Femur (tissue), 1 donor: ENCODE data around the gene HPS3.
"Not testable (repeated sequence)": the region's sequence is repeated elsewhere in the genome, so short reads cannot be mapped to it uniquely, and the experiment has no call there.

Experiments used
- DNase-seq: peaks from one replicate; pipeline ENCODE4 v3.0.0-alpha.2; 2017

Gene HPS3, protein sequence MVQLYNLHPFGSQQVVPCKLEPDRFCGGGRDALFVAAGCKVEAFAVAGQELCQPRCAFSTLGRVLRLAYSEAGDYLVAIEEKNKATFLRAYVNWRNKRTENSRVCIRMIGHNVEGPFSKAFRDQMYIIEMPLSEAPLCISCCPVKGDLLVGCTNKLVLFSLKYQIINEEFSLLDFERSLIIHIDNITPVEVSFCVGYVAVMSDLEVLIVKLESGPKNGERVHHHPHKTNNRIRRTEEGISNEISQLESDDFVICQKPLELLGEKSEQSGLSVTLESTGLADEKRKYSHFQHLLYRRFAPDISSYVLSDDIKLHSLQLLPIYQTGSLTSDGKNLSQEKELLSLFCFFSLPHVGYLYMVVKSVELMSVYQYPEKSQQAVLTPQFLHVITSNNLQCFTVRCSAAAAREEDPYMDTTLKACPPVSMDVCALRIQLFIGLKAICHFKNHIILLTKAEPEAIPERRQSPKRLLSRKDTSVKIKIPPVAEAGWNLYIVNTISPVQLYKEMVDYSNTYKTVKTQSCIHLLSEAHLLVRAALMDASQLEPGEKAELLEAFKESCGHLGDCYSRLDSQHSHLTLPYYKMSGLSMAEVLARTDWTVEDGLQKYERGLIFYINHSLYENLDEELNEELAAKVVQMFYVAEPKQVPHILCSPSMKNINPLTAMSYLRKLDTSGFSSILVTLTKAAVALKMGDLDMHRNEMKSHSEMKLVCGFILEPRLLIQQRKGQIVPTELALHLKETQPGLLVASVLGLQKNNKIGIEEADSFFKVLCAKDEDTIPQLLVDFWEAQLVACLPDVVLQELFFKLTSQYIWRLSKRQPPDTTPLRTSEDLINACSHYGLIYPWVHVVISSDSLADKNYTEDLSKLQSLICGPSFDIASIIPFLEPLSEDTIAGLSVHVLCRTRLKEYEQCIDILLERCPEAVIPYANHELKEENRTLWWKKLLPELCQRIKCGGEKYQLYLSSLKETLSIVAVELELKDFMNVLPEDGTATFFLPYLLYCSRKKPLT

DNA sequence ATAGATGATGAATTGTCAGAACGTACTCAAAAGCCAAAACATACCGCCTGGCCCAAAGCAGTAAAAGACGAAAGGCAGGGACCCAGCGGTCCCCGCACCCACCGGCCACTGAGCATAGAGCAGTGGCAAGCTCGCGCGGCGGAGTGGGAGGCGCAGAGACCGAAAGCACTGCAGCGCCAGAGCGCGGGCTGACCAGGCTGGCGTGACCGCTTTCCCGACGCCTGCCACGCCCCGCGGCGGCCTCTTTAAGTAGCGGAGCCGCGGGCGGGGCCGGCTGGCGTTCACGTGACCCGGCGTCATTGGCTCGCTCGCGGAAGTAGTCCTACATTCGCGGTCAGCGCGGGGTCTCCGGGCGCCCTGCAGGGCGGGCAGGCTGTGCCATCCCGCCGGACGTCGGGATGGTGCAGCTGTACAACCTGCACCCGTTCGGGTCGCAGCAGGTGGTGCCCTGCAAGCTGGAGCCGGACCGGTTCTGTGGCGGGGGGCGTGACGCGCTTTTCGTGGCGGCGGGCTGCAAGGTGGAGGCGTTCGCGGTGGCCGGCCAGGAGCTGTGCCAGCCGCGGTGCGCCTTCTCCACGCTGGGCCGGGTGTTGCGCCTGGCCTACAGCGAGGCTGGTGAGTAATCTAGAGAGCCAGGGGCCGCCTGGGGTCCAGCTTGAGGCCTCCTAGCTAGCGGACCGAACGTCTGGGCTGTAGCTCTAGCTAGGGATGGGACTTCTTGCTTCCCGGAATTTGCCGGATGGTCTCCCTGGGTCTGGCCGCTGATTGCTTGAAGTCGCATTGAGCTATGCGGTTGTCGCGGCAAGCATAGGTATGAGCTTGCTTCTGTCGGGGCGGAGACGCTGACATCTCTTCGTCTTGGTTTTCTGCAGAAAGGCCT lies at the start of gene HPS3:
Gene HPS3 (plus strand): TSS at position 313 of the 880 bp plus-strand sequence. CDS start 86 bp downstream, at position 399.
- DNase-seq, result peak; percentile 94

DNA sequence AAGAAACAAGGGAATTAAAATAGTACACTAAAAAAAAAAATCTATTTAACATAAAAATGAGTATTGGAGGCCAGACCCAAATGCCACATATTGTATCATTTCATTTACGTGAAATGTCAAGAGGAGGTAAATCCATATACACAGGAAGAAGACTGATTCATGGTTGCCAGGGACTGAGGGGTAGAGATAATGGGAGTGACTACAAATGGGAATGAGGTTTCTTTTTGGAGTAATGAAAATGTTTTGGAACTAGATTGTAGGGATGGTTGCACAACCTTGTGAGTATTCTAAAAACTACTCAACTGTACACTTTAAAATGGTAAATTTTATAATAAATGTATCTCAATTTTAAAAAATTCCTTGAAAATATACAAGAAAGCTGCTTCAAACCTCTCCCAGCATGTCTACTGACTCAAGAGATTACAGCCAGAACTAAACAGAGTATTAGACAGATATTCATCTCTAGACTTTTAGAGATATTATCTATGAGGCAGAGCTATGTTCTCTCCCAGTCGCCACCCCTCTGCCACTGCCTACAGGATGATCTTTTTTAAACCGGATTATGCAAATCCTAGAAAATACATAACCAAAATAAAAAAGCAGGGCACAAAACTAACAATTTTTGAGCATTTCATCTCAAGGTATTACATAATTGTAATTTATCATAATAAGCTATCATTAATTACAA lies 49.3 kb upstream of the HPS3 start:
- DNase-seq, result no peak

DNA sequence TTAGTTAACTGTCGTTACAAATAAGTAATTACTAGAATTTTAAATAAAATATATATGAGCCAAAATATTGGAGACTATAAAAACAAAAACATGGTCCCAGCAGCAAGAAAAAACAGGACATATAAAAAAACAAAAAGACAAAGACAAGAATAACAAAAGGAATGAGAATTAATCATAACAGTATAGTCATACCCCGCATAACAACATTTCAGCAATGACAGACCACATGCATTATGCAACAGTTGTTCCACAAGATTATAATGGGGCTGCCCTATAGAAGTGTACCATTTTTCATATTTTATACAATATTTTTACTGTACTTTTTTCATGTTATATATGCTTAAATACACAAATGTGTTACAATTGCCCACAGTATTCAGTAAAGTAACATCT lies 48.7 kb upstream of the HPS3 start:
- no peak for DNase-seq

DNA sequence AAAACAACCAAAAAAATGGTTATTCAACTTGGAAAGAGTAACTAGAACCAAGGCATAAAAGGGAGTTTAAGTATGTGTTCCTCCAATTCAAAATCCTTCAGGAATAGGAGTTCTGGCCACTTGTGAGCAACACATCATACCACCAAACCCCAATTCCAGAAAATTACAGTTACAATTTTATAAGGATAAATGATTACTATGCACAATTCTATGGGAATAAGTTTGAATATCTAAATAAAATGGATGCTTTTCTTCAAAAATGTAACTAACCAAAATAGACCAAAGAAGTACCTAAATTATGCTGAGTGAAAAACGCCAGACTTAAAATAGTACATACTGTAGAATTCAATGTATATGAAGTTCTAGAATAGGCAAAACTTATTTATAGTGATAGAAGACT lies 47.7 kb upstream of the HPS3 start:
- no peak for DNase-seq

DNA sequence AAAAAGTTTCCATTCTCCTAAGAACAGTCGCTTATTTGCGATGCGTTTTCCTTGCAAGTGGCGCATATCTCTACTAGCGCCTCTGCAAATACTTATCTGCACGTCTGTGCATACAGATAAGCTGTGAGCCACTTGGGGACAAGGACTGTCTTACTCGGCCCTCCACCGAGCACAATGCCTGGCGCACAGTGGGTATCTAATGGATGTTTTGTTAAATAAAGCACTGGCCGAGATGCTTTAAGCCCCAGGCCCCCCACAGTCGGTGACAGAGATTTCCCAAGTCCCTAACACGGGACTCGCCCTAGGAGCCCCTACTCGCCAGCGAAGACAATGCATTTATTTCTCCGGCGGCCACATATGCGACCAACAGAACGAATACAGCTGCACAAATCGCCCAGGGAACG lies 43.6 kb upstream of the HPS3 start:
- DNase-seq, result no peak

DNA sequence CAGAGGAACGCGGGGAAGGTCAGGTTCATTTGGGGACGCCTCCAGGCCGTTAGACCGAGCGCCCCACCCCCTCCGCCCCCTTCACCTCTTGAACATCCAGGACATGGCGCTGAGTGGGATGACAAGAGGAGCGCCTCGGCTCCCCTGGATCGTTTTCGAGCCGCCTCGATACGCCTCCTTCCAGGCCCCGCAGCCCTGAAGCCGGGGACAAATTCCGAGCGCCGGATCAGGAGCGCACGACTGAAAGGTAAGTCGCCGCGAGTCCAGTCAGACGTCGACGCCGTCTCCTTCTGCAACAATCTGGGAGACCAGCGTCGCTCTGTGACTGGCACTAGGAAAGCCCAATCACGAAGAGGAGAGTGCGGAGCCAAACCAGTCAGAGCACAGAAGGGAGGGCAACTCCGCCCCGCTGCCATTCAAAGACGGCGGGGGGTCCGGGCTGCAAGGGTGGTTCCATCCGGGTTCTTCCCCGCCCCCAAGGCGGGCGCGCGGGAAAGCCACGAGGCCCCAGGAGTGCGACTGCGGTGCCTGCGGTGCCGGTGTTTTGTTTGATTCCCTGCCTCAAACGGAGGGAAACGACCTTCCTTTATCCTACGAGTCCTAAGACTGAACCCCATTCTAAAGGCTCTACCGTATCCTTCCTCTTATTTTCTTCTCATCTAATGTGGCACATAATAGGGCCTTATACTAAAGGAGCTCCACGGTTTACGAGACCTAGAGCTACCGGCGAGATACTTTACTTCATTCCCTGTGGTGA lies 43.0 kb upstream of the HPS3 start, which contains the start of gene HLTF:
Gene HLTF (minus strand): TSS at position 302 of the 757 bp plus-strand sequence. CDS start 197 bp downstream, at position 105.
- DNase-seq, result peak; percentile 97

DNA sequence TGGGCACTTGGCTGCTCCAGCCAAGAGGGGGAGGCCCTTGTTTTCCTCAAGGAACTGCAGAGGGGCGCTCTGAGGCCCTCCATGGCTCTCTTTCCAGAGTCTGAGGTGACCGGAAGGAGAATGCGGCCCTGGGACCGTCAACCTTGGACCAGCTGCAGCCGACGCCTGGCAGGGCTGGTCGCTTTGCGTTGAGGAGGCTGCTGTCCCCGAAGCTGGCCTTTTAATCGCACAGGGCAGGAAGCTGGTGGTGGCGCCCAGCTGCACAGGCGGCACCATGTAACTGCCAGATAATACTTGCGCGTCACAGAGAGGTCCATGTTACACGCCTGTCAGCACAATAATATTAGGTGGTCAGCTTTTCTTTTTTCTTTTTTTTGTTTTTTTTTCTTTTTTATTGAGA lies 42.2 kb upstream of the HPS3 start:
- DNase-seq, result no peak

DNA sequence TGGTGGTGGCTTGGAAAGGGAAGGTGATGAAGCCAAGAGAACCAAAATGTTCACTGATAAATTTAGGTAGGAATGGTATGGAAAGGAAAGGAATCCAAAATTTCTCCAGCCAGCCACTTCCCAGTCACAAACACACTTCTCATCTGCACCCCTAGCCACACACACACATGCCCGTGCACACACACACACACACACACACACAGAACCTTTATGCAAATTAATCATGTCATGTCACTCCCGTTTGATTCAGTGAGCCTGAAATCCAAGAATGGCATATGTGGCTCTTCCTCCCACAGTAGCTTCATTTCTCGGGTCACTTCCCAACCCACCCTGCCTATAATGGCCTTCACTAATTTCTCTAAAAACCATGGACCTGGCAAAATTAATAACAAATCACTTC lies 40.0 kb upstream of the HPS3 start:
- no peak for DNase-seq

DNA sequence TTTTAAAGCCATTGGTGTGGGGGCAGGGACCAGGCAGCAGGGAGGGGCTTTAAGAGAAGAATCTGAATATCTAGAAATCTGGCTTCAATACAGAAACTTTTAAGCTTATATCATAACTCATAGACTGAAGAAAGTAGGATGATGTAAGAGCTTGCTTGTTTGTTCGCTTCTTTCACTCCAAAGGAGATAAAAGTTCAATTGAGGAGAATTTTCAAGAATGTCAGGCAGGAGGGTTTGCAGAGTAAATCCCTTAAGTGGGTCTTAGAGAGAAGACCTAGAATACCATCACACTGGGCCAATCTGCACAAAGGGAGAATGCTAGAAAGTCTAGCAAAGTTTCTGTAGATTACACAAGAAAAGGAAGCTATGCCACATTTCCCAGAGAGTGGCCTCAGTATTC lies 39.0 kb upstream of the HPS3 start:
- DNase-seq, result no peak

DNA sequence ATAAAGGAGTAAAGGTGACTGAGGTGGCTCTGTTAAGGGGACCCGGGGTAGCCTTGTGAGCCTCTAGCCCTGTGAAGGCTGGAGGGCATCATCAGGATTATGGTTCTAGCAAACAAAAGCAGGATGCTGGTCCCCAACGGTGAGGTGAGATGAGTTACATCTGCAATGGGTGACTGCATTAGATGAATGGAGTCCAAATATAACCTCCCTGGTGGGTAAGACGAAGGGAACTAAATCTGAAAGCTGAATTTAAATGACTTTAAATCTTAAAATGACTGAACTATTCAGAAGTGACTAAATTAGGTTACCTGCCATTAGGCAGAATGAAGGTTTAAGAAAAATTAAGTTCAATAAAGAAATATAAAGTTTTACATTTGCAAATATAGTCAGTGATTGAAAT lies 38.5 kb upstream of the HPS3 start:
- no peak for DNase-seq

DNA sequence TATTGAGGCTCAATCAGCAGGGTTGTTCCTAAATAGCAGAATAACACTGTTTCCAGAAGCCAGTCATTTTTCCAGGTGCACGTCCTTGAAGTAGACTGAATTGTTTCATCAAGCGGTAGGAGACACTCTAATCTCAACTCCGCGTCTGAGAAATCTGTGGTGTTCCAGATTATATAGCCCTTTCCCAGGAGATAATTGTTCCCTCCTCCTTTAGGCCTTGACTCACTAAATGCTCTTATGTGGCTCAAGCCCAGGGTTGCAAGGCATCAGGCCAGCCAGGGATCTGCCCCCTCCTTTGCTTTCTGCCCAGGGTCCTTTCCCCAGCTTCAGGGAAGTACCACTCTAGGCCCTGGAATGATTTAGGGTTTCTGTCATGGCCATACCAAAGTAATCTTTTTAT lies 37.5 kb upstream of the HPS3 start:
- no peak for DNase-seq

DNA sequence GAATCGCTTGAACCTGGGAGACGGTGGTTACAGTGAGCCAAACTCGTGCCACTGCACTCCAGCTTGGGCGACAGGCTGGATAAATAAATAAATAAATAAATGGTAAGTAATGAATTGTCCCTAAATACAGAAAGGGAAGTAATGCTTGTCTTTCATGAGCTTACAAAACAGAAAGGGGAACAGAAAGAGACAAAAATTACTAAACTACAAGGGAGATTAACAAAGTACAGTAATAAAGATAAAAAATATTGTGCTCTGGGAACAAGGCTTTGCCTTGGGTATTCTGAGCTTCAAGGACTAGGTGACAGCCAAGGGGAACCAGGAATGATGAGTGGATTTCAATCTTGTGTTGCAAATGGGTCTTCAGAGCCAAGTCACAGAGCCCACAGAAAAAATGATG lies 34.0 kb upstream of the HPS3 start:
- DNase-seq, result no peak

DNA sequence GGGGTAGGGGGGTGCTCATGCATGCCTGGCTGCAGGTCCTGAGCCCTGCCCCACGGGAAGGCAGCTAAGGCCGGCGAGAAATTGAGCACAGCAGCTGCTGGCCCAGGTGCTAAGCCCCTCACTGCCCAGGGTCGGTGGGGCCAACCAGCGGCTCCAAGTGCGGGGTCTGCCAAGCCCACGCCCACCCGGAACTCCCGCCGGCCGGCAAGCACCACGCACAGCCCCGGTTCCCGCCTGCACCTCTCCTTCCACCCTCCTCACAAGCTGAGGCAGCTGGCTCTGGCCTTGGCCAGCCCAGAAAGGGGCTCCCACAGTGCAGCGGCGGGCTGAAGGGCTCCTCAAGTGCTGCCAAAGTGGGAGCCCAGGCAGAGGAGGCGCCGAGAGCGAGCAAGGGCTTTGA lies 31.5 kb upstream of the HPS3 start:
- not testable (repeated sequence) for DNase-seq

DNA sequence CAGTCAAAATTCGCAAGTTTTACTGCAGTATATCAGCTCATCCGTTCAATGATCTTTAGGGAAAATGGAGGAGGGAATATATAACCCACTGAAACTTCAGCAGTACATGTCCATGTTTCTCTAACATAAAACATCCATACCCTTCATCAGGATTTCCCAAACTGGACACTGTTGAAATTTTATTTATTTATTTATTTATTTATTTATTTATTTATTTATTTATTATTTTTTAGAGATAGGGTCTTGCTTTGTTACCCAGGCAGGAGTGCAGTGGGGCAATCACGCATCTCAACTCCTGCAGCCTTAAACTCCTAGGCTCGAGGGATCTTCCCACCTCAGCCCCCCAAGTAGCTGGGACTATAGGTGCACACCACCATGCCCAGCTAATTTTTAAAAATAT lies 28.3 kb upstream of the HPS3 start:
- DNase-seq, result no peak

DNA sequence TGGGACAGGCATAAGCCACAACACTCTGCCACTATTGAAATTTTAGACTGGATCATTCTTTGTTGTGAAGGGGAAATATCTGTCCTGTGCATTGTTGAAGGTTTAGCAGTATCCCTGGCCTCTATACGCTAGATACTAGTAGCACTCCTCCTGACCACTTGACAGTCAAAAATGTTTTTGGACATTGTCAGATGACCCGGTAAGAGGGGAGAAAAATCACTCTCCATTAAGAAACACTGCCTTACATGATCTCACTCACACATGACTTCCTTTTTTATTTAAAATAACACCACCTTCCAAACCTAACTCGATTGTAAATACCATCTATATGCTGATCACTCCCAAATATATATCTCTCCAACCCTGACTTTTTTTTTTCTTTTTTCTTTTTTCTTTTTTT lies 27.8 kb upstream of the HPS3 start:
- DNase-seq, result no peak

DNA sequence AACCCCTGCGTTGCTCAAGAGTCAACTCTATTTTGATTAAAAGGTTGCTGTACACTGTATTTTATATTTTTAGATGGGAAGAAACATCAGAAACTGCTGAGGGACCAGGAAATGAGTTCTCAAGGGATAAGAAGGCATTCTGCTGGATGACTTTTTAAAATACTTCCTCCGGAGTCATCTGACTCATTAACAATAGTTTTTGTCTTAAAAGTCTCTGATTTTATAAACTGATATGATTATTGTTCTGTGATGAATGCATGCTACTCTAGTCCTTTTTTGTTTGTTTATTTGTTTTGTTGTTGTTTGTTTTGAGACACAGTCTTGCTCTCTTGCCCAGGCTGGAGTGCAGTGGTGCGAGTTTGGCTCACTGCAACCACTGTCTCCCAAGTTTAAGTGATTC lies 25.0 kb upstream of the HPS3 start:
- DNase-seq, result no peak

DNA sequence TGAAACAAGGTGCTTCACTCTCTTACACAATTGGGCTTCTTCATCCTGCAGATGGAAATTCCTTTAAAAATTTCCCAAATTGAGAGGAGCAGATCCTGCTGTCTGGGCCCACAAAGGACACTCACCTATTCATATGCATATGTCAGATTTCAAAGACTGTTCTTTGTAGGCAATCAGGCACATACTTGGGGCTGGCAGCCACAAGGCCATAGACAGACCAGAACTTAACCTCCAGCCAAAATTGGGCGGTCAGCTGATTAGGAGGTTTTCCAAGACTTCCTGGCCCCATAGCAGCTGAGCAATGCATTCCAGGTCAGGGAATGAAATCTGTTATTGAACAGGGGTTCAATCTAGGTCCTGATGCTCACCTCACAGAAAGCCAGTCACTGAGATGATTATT lies 15.0 kb upstream of the HPS3 start:
- DNase-seq, result no peak

DNA sequence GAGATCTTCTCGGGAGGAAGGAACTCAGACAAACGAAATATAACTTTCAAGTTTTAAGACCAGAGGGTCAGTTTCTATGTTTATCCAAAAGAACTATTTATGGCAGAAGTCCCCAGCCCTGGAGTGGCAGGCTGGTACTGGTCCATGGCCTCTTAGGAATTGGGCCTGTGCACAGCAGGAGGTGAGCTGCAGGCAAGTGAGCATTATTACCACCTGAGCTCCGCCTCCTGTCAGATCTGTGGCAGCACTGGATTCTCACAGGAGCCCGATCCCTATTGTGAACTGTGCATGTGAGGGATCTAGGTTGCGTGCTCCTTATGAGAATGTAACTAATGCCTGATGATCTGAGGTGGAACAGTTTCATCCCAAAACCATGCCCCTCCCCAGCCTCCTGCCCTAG lies 14.3 kb upstream of the HPS3 start:
- no peak for DNase-seq

DNA sequence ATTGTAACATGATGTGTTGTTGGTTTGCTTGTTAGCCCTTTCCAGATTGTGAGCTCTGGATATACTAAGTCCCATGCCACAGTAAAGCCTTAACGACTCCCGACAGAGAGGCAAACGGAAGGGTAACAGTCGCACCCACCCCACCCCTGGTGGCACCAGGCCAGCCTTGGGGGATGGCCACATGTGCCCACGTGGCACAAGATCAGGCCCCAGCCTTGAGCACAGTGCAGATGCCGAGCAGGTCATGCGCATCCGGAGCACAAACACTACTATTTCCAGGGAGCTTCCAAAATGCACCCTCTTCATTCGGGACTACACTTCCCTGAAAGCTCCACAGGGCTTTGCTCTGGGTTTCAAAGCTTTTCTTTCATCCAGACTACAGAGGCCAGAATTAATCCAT lies 10.7 kb upstream of the HPS3 start:
- DNase-seq, result no peak

DNA sequence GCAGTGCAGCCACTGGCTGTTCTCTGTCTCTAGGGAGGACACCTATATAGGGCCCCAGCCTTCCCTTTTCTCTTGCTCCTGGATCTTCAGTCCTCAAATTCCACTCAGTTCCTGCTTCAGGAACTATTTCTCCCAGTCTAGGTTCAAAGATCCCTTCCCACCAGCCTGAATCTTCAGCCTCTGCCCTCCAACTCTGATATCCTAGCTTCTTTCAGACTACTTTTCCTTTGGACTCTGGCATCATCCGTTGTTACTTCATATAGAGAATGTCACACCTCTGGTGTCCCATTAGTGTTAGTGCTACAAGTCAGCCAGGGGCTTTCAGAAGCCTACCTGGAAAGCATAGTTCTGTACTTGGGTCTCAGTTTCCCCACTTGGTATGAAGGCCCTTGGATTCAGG lies 10.0 kb upstream of the HPS3 start:
- no peak for DNase-seq
